Measurements from ENCODE around the gene PLEKHA1.

GRCh38 chr10:122390679-122391078, 16.2 kb downstream of the PLEKHA1 start:
- no peak for TF ChIP-seq CTCF (IDR thresholded peaks at IDR 0.05)
- no peak for TF ChIP-seq POLR2A (IDR thresholded peaks at IDR 0.05)
- TF ChIP-seq EP300 (IDR thresholded peaks at IDR 0.05), result no peak

All from tibial nerve (tissue), 4 donors.